Tibial nerve (tissue), 4 donors: Measurements from ENCODE around the gene MATN1.

Experiments used
- EP300 ChIP-seq, 2 donors: sonication (generic); formaldehyde crosslinking; IDR thresholded peaks; one replicate each; pipeline ENCODE4 v1.6.1; 2017; ENCODE audit warnings: antibody characterized with exemption in 2 of 2, mild to moderate bottlenecking in 1 of 2
- POLR2A ChIP-seq, 2 donors: fragments of 450-650 bp; IDR thresholded peaks; one replicate each; pipeline ENCODE4 v1.6.1; 2017; ENCODE audit warnings: antibody characterized with exemption in 2 of 2, mild to moderate bottlenecking in 2 of 2, moderate library complexity in 2 of 2
- TF ChIP-seq, protein P1 (sequence below), 5 experiments: fragments of 200-600 bp in 3 of 5; fragments of 450-650 bp in 2 of 5; sonication (generic) in 3 of 5; IDR thresholded peaks; one replicate each; pipeline ENCODE4 v1.5.1; 2016 to 2019; ENCODE audit warnings: antibody characterized with exemption in 5 of 5, mild to moderate bottlenecking in 3 of 5, moderate library complexity in 2 of 5

GRCh38 chr1:30715886-30716285 is 7.5 kb downstream of the MATN1 start:
- TF ChIP-seq, protein P1, sequence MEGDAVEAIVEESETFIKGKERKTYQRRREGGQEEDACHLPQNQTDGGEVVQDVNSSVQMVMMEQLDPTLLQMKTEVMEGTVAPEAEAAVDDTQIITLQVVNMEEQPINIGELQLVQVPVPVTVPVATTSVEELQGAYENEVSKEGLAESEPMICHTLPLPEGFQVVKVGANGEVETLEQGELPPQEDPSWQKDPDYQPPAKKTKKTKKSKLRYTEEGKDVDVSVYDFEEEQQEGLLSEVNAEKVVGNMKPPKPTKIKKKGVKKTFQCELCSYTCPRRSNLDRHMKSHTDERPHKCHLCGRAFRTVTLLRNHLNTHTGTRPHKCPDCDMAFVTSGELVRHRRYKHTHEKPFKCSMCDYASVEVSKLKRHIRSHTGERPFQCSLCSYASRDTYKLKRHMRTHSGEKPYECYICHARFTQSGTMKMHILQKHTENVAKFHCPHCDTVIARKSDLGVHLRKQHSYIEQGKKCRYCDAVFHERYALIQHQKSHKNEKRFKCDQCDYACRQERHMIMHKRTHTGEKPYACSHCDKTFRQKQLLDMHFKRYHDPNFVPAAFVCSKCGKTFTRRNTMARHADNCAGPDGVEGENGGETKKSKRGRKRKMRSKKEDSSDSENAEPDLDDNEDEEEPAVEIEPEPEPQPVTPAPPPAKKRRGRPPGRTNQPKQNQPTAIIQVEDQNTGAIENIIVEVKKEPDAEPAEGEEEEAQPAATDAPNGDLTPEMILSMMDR (IDR thresholded peaks at IDR 0.05), result no peak
- no peak for TF ChIP-seq EP300 (IDR thresholded peaks at IDR 0.05)
- no peak for TF ChIP-seq POLR2A (IDR thresholded peaks at IDR 0.05)
